ENCODE measurements around the gene STN1.

STN1 gene, protein sequence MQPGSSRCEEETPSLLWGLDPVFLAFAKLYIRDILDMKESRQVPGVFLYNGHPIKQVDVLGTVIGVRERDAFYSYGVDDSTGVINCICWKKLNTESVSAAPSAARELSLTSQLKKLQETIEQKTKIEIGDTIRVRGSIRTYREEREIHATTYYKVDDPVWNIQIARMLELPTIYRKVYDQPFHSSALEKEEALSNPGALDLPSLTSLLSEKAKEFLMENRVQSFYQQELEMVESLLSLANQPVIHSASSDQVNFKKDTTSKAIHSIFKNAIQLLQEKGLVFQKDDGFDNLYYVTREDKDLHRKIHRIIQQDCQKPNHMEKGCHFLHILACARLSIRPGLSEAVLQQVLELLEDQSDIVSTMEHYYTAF

DNA sequence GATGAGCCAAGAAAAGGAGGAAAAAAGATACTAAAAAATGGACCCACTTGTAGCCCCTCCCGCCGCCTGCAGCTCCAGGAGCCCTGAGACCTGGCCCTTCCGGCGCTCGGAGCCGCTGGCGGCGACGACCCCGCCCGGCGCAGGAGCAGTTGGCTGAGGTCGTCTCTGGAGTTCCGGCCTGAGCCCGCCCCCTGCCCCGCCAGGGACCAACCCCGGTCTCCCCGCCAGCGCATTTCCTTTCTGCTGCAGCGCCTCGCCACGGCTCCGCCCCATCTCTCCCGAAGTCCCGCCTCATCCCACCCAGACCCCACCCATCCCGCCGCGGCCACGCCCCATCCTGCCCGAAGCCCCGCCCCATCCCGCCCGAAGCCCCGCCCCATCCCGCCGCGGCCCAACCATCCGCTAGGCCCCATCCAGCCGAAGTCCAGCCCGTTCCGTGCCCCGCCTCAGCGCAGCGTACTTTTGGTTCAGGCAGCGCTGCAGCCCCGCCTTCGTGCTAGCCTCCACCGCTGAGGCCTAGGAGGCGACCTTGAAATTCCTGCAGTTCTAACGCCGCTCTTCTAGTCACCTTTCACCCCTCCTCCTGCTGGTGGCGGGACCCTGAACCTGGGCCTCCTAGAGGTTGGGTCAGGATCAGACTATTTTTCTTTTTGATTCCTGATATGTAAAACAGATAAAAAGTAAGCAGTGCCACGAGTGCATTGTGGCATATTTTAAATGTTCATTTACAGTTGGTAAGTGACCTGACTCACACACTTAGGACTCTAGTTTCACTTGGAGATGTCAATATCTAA, at the start of gene STN1:
TSS of gene STN1 (minus strand) at position 132 of the 794 bp plus-strand sequence. CDS start 590 bp downstream, outside the sequence.
- peak; percentile 97 for DNase-seq (ENCODE audit: low read depth)

DNA sequence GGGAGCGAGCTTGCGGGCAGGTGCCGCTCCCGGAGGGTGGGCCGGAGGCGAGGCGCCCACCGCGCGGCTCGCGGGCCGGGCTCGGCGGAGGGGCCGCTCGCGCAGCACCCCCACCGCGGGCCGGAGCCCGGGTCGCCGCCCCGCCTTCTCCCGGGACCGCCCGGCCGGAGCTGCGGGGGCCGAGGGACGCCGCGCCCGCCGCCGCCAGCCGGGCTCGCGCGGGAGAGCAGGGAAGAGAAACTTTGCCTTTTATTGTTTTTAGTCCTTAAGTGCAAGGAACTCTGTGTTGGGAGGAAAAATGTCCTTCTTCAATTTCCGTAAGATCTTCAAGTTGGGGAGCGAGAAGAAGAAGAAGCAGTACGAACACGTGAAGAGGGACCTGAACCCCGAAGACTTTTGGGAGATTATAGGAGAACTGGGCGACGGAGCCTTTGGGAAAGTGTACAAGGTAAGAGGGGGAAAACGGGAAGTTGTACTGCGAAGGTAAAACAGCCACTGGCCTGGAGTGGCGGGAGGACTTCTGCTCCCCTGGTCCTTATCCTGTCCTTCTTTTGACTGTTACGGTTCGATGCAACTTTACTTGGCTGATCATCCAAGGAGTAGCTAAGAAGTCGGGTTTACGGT, 49.6 kb upstream of the STN1 start:
- DNase-seq (ENCODE audit: low read depth), result peak; percentile 40

DNA sequence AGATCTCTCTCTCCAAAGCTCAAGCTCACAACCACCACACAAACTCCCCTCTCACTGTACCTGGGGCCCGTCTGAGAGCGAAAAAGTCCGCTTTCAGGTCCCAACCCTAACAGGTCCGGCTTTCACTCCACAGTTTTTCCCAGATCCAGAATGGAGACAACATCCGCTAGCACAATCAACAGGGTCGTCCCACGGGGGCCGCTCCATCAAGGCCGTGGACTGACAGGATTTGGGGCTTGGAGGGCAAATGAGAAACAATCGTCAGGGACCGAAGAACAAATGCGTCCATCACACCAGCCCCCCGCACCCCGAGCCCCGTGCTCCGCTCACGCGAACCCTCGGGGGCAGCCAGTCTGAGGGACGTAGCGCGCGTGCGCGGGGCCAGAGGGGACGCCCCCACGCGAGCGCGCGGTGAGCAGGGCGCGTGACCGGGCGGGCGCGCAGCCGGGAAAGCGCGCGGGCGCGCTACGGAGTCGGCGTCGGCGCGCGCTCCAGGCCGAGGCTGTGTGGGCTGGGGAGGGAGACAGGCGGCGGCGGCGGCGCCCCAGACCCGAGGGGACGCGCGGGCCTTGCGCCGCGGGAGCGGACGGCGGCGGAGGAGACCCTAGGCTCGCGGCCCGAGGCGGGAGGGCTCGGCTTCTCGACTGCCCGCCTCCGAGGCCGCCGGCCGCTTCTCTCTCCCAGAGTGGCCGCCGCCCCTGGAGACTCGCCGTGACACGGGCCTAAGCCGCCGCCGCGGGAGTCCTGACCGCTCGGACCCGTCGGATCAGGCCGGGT, 48.9 kb upstream of the STN1 start, which contains the start of gene SLK:
TSS of gene SLK (plus strand) at position 470 of the 777 bp plus-strand sequence. CDS start 606 bp downstream, outside the sequence.
- DNase-seq (ENCODE audit: low read depth), result peak; percentile 81

DNA sequence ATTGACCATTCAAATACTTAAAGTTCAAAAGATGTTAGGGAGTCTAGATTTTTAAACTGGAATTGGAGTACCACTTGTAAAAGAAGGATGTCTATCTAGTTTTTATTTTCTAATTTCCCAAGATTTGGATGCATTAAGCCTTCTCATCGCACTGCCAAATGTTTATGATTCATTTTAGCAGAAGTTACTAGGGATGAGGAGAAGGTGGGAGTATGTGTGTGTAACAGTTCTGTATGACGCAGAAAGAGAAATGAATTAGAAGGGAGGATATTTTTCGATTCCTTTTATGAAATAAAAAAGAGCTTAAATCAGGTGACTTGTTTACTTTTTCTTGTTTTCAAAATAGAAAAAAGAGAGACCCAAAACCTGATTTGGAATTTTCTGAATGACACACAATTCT, 42.1 kb upstream of the STN1 start:
- DNase-seq (ENCODE audit: low read depth), result no peak

DNA sequence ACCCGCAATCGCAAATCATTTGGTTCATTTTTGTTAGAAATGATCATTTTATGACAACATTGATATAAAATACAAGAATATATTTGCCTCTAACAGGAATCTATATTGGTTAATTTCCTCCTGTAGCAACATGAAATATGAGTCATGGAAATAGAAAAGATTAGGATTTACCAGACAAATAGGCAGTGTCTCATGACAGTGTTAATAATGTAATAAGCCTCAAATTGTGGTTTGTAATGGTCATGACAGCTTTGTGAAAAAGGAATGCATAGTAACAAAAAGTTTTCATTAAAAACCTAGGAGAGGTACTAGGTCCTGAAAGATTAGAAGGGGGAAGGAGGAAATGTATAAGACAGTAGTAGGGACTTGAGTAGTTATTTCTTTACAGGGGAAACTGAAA, 41.0 kb upstream of the STN1 start:
- no peak for DNase-seq (ENCODE audit: low read depth)

DNA sequence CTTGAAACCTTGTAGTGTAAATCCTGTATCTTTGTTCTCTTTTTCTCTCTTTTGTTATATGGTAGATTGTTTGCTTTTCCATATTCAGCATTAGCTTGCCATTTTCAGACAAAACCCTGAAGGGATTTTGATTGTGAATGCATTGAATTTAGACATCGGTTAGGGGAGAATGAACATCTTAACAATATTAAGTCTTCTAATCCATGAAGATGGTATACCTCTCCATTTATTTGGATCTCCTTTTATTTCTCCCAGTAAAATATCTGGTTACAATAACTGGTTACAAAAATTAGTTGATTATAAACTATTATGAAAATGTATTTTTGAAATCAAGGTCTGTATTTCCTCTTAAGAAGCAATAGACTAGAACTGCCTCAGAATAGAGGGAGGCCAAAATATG, 36.6 kb upstream of the STN1 start:
- DNase-seq (ENCODE audit: low read depth), result no peak

DNA sequence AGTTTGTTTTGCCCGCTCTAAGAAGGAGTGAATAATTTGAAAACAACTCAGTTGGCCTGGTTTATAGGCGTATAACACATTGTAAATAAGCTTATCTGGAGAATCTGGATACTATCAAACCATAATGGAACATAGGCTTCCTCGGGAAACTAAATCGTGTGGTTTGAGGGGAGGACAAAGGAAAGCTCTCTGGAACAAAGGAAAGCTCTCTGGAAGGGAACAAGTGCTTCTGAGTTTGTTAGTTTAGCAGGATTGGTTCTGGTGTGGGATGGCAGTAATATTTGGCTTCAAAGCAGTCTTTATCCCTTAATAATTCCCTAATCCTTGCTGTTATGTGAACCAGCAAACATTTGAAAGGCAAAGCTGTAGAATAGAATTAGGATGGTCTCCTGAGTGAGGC, 34.0 kb upstream of the STN1 start:
- no peak for DNase-seq (ENCODE audit: low read depth)

DNA sequence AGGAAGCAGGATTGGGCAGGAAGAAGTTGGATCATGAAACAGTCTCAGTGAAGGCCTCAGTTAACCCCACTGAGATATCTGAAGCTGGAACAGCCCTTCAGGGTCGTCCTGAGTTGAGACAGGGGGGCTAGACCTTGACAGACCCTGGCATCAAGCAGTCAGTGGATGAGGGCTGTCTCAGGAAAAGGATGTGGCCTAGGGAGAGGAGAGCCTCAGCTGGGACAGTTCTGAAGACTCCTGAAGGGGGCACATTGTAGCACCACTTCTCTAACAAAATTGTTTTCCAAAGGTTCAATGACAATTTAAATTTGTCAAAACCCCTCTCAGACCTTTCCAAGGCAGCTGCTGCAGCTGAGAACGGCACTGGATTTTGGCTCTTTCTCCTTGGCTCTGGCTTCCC, 33.2 kb upstream of the STN1 start:
- no peak for DNase-seq (ENCODE audit: low read depth)

DNA sequence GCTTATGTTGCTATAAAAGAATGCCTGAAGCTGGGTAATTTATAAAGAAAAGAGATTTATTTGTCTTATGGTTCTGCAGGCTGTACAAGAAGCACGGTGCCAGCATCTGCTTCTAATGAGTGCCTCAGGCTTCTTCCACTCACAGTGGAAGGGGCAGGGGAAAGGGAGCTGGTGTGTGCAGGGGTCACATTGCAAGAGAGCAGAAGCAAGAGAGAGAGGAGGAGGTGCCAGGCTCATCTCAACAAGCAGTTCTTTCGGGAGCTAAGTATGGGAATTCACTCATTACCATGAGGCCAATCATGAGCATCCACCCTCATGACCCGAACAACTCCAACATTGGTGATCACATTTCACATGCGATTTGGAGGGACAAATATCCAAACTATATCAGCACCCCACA, 31.7 kb upstream of the STN1 start:
- peak; percentile 56 for DNase-seq (ENCODE audit: low read depth)

DNA sequence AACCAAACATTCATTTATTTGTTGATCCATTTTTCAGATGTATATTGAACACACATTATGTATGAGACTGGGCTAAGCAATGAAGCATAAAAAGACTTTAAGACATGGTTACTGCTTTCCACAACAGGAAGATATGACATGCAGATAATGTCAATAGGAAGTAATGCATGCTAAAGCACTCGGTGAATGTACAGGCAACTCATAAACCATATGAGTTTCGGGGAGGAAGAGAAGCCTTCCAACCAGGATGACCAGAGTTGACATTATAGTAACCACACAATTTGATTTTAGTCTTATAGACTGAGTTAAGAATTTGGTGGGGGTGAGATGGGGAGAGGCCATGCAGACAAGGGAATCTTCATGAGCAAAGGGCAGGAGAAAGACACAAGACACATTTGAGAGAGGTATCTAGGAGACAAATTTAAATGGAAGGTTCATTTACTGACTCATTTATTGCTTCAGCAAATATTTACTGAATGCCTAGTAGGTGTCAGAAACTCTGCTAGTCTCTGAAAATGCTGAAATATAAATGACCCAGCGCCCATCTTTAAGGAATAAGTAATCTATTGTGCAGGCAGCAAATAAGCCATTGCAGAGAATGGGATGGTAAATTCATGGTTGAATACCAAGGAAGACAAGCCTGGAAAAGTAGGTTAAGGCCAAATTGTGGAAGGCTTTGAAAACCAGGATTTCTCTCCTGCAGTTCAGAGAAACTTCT, 30.0 kb upstream of the STN1 start:
- no peak for DNase-seq (ENCODE audit: low read depth)

DNA sequence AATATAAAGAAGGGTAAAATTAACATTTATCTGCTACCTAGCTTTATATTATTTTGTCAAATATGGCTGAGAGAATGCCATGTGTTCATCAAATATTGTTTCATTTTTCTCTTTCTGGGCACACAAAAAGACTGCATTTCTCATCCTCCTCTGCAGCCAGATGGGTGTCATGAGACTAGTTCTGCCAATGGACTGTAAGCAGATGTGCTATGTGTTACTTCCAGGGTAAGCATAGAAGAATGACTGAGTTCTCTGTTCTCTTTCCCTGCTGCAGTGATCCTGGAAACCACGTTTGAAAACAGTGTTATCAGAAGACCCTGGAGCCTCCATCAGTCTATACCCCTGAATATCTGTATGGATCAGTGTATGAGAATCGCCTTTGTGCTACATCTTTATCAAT, 24.9 kb upstream of the STN1 start:
- DNase-seq (ENCODE audit: low read depth), result no peak

DNA sequence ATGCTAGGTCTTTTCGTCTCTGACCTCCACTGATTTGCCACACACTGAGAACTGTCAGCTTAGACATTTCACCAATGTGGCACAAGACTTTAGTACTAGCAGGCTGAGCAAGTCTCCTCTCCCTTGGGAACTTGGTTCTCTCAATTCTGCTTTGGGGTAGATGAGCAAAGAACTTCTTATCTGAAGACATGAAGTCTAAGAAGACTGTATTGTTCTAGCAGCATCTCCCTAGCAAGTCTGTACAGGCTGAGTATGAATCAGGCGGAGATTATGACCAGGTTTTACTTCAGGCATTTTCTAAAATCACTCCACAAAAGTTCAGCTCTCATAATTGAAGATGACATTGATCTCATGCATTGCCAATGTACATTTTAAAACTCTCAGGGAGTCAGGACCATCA, 23.8 kb upstream of the STN1 start:
- DNase-seq (ENCODE audit: low read depth), result no peak

DNA sequence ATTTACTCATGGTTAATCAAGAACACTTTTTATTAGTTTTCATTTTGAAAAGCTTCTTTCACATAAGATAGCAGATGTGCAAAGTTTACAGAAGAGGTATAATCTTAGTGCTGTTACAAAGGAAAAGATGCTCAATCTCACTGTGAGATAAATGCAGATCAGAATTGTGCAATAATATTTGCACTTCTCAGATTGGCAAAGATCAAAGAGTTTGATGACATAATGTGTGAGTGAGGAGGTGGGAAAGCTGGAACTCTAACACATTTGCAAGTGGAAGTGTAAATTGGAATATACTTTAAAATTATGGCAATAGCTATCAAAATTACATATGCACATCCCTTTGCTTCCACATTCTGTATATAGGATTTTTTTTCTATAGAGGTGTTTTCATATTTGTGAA, 21.5 kb upstream of the STN1 start:
- no peak for DNase-seq (ENCODE audit: low read depth)

DNA sequence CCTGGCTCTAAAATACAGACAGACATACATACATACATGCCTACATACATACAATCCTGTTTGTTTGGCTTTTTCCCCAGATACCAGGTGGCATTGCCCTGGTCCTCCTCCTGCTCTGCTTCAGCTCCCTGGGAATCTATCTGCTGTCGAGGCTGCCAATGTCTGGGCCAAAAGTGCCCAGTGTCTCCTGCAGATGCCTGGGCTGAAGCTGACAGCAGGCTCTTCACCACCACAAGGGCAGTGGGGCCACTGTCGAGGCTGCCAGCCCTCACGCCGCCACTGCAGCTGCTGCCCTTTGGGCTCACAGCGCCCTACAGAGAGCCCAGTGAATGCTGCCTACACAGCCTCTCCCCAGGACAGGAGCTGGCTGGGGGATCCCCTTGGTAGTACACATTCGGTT, 18.0 kb upstream of the STN1 start:
- no peak for DNase-seq (ENCODE audit: low read depth)

DNA sequence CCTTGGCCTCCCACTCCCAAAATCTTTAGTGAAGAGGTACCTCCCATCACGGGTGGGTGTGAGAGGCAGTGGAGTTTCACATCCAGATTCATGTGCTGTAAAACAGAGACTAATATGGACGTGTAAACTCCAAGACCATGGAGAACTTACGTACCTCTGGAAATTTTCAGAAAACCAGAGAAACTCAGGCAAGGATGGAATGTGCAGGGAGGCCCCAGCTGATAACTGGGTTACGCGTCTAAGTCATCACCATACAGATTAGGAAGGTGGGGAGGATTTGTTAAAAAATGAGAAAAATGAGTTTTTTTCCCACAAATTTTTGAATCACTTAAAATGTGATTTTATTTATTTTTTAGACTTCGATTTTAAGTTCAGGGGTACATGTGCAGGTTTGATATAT, 16.3 kb upstream of the STN1 start:
- no peak for DNase-seq (ENCODE audit: low read depth)

DNA sequence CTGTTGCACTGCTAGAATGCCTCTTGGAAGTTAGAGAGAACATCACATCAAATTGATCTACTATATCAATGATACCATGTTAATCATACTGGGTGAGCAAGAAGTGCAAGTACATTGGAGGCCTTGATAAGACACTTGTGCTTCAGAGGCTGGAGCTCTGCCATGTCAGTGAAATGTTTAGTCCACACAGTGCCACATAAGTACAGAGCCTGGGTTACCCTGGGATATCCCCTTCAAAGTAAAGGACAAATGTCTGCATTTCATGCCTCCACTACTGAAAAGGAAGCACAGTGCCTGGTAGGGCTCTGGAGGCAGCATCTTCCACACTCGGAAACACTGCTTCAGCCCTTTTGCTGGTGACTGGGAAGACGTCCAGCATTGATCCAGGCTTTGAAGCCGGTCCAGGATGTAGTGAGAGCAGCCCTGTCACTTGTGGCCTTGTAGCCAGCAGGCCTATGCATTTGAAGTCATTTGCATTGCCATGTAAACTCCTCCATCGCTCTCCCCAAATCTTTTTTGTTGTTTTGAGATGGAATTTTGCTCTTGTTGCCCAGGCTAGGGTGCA, 15.7 kb upstream of the STN1 start:
- DNase-seq (ENCODE audit: low read depth), result no peak

DNA sequence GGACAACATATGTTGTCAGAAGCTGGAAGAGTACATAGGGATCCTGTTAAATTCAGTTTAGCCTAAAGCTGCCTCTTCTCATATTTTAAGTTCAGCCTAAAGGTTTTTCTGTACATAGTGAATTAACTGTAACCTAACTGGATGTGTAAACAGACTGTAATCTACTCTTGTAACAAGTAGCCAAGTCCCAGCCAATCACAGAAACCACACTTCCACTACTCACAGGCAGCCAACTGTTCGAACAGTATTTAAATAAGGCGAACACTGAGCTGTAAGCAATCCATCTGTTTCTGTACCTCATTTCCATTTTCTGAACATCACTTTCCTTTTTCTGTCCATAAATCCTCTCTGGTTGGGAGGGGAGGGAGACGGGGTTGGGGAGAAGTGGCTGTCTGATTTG, 15.0 kb upstream of the STN1 start:
- DNase-seq (ENCODE audit: low read depth), result no peak

DNA sequence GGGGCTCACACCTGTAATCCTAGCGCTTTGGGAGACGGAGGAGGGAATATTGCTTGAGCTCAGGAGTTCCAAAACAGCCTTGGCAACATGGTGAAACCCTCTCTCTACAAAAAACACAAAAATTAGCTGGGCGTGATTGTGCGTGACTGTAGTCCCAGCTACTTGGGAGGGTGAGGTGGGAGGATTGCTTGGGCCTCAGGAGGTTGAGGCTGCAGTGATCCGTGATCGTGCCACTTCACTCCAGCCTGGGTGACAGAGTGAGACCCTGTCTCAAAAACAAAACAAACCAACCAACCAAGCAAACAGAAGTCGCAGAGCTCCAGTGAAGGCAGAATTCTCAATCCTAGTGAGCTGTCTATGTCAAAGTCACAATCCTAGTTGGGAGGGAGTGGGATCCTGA, 14.3 kb upstream of the STN1 start:
- no peak for DNase-seq (ENCODE audit: low read depth)

DNA sequence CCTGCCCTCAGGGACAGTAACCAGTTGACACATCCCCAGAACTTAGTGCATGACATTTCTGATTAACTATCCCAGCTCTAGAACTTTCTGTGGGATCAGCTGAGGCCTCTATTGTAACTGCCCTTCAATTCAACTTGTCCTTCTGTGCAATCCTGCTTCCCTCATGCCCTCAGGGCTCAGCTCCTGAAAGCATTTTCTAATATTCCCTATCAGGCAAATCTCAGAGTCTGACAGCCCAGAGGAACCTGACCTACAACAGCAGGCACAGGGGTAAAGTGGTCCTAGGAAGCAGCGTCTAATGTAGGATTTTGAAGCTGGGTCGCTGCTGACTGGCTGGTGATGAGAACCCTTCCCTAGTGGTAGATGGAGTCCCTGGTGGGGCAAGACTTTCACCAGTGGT, 13.6 kb upstream of the STN1 start:
- no peak for DNase-seq (ENCODE audit: low read depth)

DNA sequence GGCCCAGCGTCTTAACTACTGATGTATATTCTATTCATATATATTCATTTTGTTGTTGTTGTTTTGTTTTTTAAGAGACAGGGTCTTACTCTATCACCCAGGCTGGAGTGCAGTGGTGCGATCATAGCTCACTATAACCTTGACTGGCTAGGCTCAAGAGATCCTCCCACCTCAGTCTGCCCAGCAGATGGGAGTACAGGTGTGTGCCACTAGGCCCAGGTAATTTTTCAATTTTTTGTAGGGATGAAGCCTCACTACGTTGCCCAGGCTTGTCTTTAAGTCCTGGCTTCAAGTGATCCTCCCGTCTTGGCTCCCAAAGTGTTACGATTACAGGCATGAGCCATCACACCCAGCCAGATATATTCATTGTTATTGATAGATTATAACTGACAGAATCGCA, 12.9 kb upstream of the STN1 start:
- no peak for DNase-seq (ENCODE audit: low read depth)

DNA sequence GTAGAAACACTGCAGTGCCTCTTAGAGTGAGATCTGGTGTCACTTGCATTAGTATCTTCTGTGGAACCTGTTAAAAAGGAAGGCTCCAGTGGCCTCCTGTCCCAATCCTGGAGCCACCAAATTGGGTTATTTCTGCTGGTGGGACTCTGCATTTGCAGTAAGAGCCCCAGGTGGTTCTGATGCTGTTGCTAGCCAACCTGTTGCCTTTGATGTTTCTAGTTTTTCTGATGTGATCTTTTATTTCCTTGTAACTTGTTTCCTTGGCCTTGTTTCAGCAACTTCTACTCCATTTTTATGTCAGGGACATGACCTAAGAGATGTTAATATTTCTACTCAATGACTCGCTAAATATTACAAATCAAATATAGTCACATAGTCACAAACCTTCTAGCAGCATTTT, 12.5 kb upstream of the STN1 start:
- no peak for DNase-seq (ENCODE audit: low read depth)
